ENCODE results near the gene PHF19.

PHF19 gene

DNA sequence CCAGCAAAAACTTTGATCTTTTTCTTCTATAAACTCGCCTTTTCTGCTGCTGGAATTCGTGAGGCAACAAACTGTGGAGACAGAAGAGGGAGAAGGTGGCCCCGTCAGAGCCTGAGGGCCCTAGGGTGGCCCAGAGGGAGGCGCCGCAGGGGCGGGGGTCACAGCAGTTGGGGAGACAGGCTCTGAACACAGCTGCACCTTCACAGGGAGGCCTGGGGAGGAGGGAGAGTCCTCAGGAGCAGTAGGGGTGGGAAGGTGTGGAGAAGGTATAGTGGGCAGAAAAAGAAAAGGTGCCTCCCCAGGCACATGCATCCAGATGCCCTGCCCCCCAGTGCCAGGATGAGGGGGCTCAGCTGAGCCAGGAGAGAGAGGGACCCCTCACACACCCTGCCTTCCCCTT lies 15.1 kb downstream of the PHF19 start:
- TF ChIP-seq, protein P1, sequence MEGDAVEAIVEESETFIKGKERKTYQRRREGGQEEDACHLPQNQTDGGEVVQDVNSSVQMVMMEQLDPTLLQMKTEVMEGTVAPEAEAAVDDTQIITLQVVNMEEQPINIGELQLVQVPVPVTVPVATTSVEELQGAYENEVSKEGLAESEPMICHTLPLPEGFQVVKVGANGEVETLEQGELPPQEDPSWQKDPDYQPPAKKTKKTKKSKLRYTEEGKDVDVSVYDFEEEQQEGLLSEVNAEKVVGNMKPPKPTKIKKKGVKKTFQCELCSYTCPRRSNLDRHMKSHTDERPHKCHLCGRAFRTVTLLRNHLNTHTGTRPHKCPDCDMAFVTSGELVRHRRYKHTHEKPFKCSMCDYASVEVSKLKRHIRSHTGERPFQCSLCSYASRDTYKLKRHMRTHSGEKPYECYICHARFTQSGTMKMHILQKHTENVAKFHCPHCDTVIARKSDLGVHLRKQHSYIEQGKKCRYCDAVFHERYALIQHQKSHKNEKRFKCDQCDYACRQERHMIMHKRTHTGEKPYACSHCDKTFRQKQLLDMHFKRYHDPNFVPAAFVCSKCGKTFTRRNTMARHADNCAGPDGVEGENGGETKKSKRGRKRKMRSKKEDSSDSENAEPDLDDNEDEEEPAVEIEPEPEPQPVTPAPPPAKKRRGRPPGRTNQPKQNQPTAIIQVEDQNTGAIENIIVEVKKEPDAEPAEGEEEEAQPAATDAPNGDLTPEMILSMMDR (IDR thresholded peaks at IDR 0.05; ENCODE audit: low read depth, low read length): no peak
- no peak overlapping the region for H3K4me3 ChIP-seq (replicated peaks in 1 of 2; ENCODE audit: low read depth in 2 of 2, low read length in 2 of 2)
- no peak for DNase-seq (ENCODE audit: low read depth in 2 of 2)

DNA sequence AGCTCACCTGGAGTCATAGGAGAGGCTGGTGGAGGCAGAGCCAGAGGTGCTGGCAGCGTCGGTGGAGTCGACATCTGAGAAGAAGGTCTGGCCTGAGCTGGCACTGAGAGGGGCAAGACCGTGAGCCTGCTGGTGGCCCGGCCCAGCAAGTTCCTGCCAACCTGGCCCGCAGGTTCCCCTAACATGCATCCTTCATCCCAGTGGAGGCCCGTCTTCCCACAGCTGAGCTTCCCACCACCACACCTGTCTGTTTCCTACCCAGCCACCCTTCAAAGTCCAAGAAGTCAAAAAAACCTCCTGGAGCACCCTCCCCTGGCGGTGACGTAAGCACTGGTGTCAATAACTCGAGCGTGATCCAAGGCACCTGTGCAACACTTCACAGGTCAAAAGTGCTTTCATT lies 16.9 kb downstream of the PHF19 start:
- TF ChIP-seq, protein P1 (IDR thresholded peaks at IDR 0.05; ENCODE audit: low read depth, low read length): no peak
- H3K4me3 ChIP-seq (replicated peaks in 1 of 2; ENCODE audit: low read depth in 2 of 2, low read length in 2 of 2): no peak overlapping the region
- DNase-seq (ENCODE audit: low read depth in 2 of 2): no peak

DNA sequence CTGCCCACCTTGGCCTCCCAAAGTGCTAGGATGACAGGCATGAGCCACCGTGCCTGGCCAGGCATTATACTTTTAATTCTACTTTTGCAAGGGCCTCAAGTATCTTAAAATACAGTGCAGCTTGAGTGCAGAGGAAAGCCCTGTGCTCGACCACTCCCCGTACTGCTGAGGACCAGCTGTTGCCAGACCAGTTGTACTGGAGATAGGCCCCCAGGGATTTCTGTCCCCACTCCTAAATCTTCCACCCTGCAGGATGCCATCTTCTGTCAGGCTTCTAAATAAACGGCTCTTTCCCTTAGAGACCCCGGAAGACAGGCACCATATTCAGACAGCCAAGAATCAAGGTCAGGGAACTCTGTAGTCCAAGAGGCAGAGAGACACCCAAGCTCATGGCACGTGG lies 17.6 kb downstream of the PHF19 start:
- H3K4me3 ChIP-seq (replicated peaks in 1 of 2; ENCODE audit: low read depth in 2 of 2, low read length in 2 of 2): no peak overlapping the region
- TF ChIP-seq, protein P1 (IDR thresholded peaks at IDR 0.05; ENCODE audit: low read depth, low read length): no peak

DNA sequence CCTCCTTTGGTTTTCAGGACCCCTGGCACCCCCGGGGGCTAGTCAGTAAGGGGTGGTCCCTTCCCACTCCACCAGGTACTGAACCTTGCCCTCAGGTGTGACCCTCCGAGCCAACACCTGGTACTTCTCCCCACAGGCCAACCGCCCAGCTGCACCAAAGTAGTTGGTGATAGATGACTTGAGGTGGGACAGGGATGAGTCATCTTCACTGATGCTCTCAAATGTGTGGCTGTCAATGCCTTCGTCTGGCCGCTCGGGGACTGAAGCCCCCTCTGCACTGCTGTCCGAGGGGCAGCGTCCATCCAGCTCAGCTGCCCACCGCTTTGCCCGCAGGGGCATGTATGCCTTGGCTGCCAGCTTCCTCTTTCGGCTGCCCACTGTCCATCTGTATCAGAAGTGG lies 19.1 kb downstream of the PHF19 start:
- no peak overlapping the region for H3K4me3 ChIP-seq (replicated peaks in 1 of 2; ENCODE audit: low read depth in 2 of 2, low read length in 2 of 2)
- TF ChIP-seq, protein P1 (IDR thresholded peaks at IDR 0.05; ENCODE audit: low read depth, low read length): no peak
- DNase-seq (ENCODE audit: low read depth in 2 of 2): no peak

More for the DNA sequence above, 17.6 kb downstream of the PHF19 start:
- no peak for DNase-seq (ENCODE audit: low read depth in 2 of 2)

DNA sequence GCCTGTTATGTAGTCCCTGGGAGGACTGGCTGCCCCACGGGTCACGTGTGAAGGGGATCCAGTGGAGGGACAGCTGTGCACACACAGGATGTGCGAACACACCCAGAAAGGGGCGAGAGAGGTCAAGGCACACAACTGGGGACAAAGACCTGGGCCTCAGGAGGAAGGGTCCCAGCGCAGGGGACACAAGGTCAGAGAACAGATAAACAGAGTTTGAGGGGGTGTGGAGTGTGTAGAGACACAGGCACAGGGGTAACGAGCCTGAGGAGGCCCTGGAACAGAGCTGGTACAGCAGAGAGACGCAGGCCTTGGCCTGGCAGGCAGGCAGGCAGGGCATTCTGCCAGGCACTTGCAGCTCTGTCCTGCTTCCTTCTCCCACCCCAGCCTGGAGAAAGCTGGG lies 19.5 kb downstream of the PHF19 start:
- H3K4me3 ChIP-seq (replicated peaks in 1 of 2; ENCODE audit: low read depth in 2 of 2, low read length in 2 of 2): no peak overlapping the region
- TF ChIP-seq, protein P1 (IDR thresholded peaks at IDR 0.05; ENCODE audit: low read depth, low read length): no peak
- DNase-seq (ENCODE audit: low read depth in 2 of 2): no peak

DNA sequence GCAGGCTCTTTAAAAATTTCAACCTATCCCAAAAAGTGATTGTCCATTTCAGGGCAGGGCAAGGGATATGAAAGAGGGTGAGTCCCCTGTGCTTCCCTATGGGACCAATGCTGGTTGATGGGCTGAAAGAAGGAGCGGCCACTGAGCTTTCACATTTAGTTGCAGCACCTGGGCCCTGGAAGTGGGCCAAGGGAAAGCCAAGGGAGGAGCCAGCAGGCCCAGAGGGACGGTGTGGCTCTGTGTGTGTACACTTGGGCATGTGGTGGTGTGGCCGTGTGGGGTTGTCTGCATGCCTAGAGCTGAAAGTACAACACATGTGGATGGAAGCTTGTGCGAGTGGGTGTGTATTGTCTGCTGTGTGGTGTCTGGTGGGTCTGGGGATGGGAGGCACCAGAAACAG lies 20.3 kb downstream of the PHF19 start:
- TF ChIP-seq, protein P1 (IDR thresholded peaks at IDR 0.05; ENCODE audit: low read depth, low read length): no peak
- no peak for DNase-seq (ENCODE audit: low read depth in 2 of 2)
- H3K4me3 ChIP-seq (replicated peaks in 1 of 2; ENCODE audit: low read depth in 2 of 2, low read length in 2 of 2): no peak overlapping the region

All from cardiac fibroblast (primary cell).